T1000 (cell line): ENCODE data around the gene COQ8B.
A peak's percentile ranks its signal among the peaks of the same experiment; 100 is the strongest.

Source experiments
- DNase-seq: peaks from one replicate; lab custom pipeline; 2025; ENCODE audit warnings: mixed read lengths; lab: John Stamatoyannopoulos, UW

COQ8B gene

GRCh38 chr19:40717880-40718773 is 1.4 kb upstream of the COQ8B start:
- DNase-seq = no peak

GRCh38 chr19:40717325-40717879 is 716 bp upstream of the COQ8B start:
- DNase-seq = no peak

- peak; percentile 84 for DNase-seq
Measured at GRCh38 chr19:40716031-40716481, 630 bp downstream of the COQ8B start.

- peak; percentile 87 for DNase-seq
Measured at GRCh38 chr19:40714441-40715299, 2.0 kb downstream of the COQ8B start.

GRCh38 chr19:40713939-40714338 is 2.7 kb downstream of the COQ8B start:
- DNase-seq = no peak

- DNase-seq = no peak
Measured at GRCh38 chr19:40709817-40710216, 6.9 kb downstream of the COQ8B start.

GRCh38 chr19:40707615-40708014 is 9.1 kb downstream of the COQ8B start:
- no peak for DNase-seq

GRCh38 chr19:40705950-40706619 is 10.6 kb downstream of the COQ8B start:
- DNase-seq = no peak

GRCh38 chr19:40705362-40705651 is 11.4 kb downstream of the COQ8B start:
- DNase-seq = no peak

GRCh38 chr19:40704491-40705361 is 12.0 kb downstream of the COQ8B start:
- DNase-seq = no peak

GRCh38 chr19:40703029-40703755 is 13.5 kb downstream of the COQ8B start:
- DNase-seq = no peak

GRCh38 chr19:40702337-40703012 is 14.2 kb downstream of the COQ8B start:
- DNase-seq = no peak

- DNase-seq = no peak
Measured at GRCh38 chr19:40701758-40702157, 14.9 kb downstream of the COQ8B start.

GRCh38 chr19:40700083-40700482 is 16.6 kb downstream of the COQ8B start:
- DNase-seq = no peak

GRCh38 chr19:40697007-40697406 is 19.7 kb downstream of the COQ8B start:
- DNase-seq = no peak

- no peak for DNase-seq
Measured at GRCh38 chr19:40695881-40696280, 20.8 kb downstream of the COQ8B start.

- DNase-seq = no peak
Measured at GRCh38 chr19:40693896-40694295, 22.8 kb downstream of the COQ8B start.

- no peak for DNase-seq
Measured at GRCh38 chr19:40693150-40693788, 23.4 kb downstream of the COQ8B start.

GRCh38 chr19:40692212-40692551 is 24.5 kb downstream of the COQ8B start:
- no peak for DNase-seq
